HG03432 (cell line): ENCODE results near the gene DLX6.

Experiments
- ATAC-seq: cut with Tn5 transposase; IDR thresholded peaks from one replicate; pipeline ENCODE4 v1.9.1; 2021; ENCODE audit warnings: mild to moderate bottlenecking, moderate library complexity; ENCODE audit not compliant: unreplicated experiment

DLX6 gene

DNA sequence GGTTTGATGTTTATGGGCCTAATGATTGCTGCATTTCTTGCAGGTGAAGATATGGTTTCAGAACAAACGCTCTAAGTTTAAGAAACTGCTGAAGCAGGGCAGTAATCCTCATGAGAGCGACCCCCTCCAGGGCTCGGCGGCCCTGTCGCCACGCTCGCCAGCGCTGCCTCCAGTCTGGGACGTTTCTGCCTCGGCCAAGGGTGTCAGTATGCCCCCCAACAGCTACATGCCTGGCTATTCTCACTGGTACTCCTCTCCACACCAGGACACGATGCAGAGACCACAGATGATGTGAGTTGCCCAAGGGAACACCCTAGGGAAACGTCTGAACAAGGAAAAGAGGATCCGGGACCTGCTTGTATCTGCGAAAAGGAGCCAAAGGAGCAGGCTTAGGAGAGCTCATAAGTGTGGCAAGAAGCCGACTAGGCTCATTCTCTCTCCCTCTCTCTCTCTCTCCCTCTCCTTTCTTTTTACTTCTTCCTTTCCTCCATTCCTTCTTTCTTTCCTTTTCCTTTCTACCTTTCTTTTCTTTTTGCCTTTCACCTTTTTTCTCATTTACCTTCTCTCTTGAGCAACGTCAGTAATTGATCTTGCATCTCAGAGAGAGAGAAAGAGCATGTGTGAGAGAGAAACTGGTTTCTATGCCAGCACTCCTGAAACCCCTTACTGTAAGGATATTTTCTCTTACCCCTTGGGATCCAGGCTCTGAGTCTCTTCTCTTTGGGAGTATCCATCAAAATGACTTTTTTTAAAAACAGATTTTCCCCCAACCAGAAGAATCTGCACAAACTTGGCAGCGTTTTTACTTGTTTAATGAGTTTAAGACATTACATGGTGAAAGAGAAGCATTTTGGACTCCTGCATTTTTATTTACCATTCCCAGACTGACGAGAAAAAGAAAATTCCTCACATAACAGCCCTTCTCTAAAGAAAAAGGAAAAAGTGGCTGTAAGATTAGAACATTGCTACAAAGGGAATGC is 4.7 kb downstream of the DLX6 start:
- ATAC-seq, result no peak

DNA sequence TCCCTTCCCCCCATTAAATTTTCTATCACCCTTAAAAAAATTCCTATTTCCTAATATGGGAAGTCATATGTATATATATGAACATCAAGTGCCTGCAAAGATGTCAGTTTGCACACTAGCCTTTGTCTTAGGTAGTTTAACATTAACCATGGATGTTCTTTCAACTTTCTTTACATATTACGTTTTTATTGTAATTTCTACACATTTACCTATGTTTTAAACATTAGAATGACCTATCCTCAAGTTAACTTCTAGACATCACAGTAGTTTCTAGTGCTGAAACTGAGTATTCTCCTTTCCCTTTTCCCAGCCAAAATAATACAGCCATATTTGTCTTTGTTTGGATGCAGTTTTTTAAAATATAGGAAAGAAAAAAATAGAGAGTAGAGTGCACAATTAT is 5.8 kb downstream of the DLX6 start:
- no peak for ATAC-seq

DNA sequence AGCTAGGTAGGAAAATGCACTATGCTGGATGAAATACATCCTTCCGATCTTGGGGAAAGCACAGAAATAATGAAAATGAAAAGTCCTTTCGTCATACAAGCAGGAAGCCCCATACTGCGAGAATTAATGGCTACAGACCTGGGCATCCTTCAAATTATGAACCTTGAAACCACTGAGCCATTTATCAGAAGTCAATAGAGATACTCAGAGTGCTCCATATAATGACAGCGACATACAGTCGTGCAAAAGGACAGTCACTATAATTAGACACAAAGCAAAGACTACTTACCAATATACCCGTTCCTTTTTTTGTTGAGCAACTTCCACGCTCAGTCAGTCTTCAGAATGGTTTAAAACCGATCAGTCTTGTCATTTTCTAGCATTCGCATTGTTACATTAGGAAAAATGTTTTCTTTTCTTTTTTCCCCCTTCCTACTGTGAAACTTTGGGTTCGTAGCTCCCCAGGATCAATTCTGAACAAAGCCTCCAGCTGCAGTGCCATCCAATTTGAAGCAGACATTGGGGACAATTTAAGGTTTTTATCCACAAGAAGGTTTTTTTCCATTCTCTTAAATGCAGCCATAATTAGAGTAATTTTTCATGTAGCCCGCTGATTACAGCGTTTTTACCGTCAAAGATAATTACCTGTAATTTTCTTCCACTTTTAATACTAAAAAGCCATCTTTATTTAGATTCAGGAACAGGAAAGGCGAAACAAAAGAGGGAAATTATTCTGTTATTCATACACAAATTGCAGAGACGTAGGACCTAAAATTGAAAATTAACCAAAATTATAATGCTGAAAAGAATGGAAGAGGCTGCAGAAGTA is 6.4 kb downstream of the DLX6 start:
- ATAC-seq, result no peak

DNA sequence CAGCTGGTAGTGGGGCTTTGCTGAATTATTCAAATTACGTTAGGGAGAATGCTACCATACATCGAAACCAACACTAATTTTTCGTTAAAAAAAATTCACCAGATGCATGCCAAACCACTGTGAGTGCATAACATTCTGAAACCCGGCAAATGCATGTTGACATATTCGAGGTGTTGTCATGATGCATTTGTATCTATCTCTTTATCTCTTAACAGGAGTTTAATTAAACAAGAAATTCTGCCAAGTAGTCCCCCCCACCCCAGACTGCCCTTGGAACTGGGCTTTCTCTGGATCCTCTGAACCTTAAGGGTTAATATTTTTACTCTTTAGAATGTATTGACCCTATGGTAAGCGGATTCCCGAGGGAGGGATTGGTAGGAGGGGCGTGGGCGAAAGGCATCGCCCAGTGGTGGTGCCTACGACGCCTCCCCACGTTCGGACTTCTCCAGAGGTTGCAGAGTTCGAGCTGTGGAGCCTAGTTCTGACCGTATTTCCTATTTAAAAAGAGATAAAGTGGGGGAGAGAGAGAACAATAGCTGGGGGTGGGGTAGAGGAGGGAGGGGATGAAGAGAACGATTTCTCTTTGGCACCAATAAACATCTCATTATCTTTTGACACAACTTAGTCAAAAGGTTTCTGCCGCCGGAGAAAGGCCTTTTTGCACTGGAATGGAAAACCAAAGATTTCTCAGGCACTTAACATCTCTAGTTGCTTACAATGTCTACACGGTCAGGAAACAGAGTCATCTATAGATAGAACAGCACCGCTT is 7.2 kb downstream of the DLX6 start:
- ATAC-seq, result no peak

DNA sequence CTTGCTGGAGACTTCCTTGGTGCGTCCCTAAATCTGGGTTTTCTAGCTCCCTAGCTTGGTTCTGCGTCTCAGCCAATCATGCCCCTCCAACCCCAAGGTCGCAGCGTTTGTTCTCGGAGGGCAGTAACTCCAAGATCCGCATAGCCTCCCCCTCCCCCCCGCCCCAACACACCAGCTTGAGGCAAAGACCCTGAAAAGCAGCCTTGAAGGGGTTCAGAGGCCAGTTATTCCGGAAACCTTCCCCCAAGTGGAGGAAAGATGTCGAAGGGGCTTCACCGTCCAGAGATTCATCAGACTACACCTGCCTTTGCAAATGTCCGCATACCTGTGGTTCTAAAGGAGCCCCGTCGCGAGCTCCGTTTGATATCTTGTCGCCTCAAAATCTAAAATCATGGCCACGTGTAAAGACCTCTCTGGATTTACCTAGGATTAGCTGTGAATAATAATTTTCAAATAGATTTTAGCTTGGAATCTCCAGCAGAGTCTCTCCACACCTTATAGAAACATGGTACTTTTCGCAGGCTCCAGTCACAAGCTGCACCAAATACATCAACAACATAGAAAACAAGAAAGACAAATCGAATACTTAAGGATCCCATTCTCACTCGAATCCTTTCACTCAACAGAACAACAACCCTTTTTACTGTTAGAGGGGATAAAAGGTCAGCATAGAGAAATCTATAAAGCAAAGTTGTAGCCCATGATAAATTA is 7.9 kb downstream of the DLX6 start:
- ATAC-seq, result no peak

DNA sequence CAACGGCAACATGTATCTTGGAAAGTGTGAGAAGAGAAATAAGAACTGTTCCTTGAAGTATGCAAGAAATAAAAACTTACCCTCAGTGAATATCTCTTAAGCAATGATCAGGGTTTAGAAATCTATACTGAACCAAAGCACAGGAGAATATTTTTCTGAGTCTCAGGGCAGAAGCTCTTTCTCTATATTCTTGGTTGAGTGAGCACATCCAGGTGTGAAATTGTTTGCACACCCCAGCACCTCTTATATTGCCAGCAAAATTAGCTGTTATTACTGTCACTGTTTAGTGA is 8.4 kb downstream of the DLX6 start:
- no peak for ATAC-seq

DNA sequence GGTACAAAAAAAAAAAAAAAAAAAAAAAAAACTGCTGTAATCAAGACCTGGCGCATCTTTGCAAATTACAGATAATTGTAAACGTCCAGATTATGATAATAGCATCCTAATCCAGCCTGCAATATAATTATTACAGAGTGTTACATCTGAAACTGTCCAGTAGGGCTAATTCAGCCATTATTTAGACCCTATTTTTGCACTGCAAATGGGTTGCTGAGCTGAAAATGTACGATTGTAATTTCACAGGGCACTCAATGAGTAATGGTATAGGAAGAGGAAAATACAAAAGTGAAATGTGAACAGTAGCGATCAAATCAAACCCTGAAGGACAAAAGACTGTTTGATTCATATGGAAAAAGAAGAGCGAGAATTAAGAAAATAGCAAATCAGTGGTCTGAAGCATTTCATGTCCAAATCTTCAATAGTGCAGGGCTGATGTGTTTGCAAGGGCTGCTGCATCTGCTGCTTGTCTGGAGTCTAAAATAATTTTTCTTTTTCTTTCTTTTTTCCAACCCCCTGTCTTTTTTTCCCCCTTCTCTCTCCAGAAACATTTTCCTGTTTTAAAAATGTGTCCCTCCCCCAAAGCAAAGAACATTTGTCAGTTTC is 8.9 kb downstream of the DLX6 start:
- no peak for ATAC-seq

DNA sequence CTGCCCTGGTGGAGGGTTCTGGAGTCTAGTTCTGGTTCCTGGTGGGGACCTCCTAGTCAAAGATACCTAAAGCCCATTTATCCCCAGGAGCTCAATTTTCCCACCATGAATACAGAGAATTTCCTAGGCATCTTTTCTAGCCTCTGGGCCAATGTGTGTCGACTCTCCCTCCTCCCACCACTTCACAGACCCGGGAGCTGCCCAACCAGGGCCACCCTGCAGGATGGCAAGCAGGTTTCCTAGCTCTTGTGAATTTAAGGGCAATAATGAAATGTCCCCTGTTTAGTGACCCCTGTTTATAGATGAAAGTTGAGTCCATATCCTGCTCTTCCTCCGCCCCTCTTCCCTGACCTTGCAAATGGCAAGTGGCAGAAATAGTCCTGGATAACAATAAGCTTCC is 9.9 kb downstream of the DLX6 start:
- ATAC-seq, result no peak

DNA sequence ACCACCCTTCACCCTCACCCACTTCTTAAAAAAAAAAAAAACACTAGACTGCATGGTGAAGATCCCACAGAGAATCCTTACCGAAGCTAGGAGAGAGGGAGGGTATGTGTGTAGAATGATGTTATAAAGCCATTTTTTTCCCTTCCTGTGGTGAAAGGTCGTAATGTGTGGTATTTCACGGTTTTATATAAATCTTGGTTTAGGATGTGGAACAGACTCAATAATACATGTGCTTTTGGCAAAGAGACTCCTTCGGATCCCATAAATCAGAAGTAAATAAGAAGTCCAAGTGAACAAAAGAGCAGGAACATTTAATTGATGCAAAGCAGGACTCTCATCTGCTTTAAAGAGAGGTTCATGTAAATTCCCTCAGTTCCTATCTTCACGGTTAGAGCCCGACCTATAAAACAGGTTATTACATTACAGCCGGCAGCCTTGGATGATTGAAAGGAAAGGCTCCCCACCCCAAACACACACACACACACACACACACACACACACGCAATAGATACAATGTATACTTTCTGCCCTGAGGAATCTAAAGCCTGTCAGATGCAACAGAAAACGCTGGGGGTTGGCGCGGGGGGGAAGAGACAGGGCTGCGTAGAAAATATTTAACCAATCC is 10.5 kb downstream of the DLX6 start:
- ATAC-seq, result no peak

DNA sequence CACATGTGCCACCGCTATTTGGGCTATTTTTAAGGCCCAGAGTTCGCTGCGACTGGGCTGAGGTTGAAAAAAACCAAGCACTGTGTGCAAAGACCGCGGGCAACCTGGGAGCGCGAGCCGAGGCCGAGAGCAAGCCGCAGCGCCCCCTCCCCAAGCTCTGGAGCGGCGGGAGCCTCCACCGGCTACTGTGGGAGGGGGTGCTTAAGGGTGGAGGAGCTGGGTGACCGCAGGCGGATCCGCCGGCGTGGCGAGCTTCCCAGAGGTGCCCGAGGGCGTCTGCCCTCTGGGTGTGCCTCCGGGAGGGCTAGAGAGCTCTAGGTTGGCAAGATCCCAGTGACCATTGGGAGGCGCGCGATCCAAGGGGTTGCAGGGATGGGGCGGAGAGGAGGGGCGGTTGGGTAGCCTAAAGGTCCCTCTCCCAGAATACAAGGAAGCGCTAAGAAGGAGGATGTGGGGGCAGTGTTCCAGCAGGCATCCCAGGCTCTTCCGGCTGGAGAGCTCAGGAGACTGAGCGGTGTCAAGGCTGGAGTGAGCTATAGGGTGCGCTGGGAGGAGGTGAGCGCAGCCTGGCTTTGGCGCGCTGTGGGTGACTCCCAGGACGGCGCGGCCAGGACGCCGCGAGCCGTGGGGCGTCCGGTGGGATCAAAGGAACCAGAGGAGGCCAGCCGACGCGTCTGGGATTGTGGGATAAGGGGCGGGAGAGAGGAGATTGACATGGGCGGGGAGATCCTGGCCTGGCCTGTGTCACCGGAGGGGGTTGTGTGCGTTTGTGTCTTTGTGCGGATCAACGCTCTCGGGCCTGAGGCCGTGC is 11.2 kb downstream of the DLX6 start:
- no peak for ATAC-seq

DNA sequence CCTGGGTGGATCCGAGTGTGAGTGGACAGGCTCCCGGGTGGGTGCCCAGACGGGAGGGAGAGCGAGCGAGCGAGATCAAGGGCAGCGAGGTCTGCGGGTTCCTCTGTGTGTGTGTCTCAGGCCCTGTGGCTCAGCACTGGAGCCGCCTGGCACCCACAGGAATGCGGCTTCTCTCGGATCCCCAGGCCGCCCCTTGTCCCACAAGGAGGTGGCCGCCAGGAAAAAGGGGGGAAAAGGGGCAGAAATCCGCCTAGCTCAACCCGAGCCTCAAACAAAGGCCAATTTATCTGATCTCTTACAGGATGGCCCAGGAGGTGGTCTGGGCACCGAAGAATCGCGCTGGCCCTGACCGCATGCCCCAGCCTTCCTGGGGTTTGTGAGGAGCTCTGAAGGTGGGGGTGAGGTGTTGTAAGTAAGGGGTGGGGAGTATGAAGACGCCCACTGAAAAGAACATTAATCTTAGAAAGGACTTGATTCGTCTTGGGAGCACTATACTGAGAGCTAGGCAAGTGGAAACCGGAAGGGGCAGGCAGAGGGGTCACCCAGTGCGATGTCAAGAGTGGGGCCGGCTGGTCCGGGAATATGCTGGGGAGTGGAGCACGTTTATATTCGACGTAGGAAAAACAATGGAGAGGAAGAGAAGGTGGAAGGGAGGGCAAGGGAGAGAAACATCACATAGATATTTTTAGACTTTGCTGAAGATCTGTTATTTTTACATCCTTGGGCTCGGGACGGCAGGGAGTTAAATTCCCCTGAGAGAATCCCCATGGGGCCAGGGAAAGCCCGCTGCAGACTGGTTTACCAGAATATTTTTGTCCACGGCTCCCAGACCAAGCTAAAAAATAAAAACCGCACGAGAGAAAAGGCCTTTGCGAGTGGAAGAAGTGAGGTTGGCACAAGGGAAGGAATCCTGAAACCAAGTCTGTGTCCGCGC is 12.1 kb downstream of the DLX6 start:
- ATAC-seq, result no peak

DNA sequence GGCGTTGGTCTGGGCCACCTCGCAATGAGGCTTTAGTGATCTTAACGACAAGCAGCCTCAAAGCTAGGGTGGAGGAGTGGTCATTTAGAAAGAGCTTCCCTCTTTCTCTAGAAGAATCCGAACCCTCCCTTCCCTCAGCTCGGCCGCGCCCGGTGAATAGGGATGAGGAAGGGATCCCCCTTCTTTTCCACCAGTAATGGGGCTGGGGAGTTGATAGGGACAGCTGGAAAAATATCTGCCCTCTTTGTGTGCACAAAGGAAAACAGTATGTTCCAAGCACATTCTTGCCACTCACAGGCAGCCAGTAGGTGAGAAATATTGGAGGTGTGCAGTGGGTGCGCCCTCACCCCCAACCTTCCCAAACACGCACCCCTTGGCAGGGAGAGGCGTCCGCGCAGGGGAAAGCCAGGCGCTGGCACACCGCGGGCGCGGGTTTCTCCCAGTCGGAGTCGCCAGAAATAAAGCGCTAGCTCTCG is 12.8 kb downstream of the DLX6 start:
- no peak for ATAC-seq

DNA sequence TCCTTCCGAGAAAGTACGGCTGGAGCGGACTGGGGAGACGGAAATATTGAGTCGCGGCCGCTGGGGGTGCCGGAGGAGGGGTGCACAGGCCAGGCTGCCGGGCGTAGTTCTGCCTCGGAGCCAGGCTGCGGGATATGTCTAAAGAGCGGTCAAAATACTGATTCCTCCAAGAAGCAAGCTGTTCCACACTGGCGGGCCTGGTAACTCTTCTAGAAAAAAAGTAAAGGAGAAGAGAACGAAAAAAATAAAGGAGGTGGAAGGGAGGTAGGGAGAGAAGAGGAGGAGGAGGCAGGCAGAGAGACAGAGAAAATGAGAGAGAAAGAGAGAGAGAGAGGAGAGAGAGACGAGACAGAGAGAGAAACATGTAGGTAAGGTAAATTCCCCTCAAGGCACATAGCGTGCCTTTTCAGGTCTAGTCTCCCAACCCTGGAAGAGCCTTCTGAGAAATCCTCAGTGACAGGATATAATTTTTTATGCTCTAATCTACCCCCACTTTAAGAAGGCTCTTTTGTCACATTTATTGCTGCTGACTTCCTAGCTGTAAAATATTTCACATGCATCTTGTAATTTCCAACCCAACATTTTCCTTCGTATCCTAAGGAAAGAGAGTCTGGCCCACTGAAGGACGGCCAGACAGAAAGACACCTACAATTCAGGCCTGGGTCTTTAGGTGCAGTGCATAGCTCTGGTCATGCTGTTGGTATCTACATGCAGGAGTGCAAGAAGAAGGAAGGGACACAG is 13.6 kb downstream of the DLX6 start:
- ATAC-seq, result no peak

DNA sequence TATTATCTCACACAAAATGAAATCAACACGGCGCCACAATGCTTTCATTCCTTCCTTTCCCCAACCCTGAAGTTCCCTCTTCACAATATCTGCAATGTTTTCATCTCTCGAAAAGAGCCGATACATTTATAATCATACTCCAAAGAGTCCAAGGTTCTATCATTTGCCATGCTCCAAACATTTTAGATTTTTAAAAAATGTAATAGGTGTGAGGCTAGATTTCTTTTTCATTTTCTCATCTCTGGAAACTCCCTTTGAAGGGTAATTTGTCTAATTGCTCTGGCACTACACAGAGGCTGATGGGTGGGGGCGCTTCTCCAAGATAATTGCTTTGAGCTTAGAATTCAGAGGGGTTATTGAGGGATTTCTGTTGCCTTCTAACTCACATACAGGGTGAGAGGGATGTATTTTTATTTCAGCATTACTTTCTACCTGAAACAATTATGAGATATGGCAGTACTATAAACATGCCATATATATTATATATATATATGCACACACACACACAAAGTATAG is 14.4 kb downstream of the DLX6 start:
- no peak for ATAC-seq

DNA sequence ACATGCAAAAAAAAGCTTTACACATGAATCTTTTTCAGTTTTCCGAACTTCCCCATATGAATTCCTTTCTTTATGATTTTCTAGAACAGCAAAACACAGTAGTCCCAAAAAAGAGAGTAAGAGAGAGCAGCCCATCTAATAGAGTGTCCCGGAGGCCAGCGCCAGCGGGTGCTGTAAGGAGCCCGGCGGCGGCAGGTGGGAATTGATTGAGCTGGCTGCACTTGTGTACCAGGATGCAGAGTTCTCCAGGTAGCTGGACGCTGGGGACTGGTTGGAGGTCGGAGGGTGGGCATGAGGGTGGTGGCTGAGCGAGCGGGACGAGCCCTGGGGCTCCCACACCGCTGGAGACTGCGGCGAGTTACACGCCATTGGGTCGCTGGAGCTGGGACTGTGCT is 15.2 kb downstream of the DLX6 start:
- no peak for ATAC-seq

DNA sequence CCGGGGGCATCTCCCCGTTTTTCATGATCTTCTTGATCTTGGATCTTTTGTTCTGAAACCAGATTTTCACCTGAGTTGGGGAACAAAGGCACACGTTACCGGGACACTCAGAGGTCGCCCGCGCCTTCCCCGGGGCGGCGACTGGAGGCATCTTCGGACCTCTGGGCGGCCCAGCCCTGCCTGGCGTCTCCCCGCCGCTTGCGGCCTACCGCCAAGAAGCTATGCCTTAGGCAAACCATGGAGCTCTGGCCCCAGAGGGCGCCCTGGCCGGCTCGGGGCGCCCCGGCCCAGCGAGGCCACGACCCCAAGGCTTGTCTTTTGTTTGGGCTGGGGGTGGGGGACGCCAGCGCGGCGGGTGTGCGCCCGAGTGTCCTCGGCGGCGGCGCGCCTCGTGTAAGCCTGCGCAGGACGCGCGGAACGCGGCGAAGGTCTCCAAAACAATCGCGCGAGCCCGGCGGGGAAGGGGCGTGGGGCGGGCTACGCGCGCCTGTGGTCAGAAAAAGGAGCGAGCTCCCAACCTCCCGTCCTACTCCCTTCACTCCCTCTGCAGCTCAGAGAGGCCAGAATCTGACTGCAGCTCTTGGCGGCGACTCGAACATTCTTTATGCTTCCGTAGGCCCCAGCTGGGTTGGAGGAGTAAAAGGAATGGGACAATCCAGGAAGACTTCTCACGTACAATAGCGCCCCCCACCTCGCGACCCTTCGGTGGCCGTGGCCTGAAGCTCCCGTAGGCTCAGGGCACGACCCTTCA is 15.8 kb downstream of the DLX6 start:
- no peak for ATAC-seq
